Measurements from ENCODE around the gene ATG7. TPM values are rescaled to one million over a fixed set of nuclear protein-coding genes. Genes with fewer than 3 reads are reported as not detected.

Gene ATG7
- polyA plus RNA-seq, 1 donor, result 16.6 TPM

DNA sequence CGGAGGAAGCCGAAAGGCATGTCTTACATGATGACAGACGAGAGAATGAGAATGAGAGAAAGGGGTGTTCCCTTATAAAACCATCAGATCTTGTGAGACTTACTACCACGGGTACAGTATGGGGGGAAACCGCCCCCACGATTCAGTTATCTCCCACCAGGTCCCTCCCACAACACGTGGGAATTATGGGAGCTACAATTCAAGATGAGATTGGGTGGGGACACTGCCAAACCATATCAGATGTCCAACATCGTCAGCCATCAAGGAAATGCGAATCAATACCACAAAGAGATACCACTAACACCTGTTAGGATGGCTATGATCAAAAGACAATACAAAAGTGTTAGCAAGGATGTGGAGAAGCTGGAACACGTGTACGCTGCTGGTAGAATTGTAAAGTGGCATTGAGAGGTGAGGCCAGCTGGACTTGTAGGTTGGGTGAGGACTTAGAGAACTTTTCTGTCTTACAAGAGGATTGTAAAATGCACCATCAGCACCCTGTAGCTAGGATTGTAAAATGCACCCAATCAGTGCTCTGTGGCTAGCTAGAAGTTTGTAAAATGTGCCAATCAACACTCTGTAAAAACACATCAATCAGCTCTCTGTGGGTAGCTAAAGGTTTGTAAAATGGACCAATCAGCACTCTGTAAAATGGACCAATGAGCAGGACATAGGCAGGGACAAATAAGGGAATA is 334.0 kb downstream of the ATG7 start:
- Histone ChIP-seq H3K36me3 (ENCODE audit: control insufficient read depth, insufficient read depth, low read length) (peaks cover 10% of the 10 kb centered on the region), H3K9me3 (ENCODE audit: control insufficient read depth, low read depth, low read length) (no peaks in the 10 kb centered on the region), H3K27ac (ENCODE audit: low read length) (no peak overlapping the region), H3K27me3 (ENCODE audit: control insufficient read depth, insufficient read depth, low read length) (no peaks in the 10 kb centered on the region), H3K4me3 (ENCODE audit: low read length) (no peak overlapping the region), H3K4me1 (ENCODE audit: control insufficient read depth, insufficient read depth, low read length) (peaks cover 18% of the 10 kb centered on the region)
- 100% methylated on average over 1 of the region's 11 CpGs for WGBS (ENCODE audit: insufficient coverage, low lambda C conversion rate)
- DNase-seq, result no peak

DNA sequence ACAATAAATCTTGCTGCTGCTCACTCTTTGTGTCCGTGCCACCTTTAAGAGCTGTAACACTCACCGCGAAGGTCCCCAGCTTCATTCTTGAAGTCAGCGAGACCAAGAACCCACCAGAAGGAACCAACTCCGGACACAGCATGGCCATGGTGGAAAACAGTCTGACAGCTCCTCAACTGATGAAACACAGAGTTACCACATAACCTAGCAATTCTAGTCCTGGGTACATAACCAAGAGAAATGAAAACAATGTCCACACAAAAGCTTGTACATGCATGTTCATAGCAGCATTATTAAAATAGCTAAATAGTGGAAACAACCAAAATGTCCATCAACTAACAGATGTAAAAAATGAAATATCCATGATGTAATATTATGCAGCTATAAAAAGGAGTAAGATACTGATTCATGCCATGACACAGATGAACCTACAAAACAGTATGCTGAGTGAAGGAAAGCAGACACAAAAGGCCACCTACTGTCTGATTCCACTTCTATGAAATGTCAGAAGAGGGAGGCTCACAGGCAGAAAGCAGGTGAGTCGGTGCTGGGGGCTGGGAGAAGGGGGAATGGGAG is 334.8 kb downstream of the ATG7 start:
- no peaks in the 10 kb centered on the region for H3K27me3 ChIP-seq (ENCODE audit: control insufficient read depth, insufficient read depth, low read length)
- no CpG with 5 or more reads among the region's 6 CpGs for WGBS (ENCODE audit: insufficient coverage, low lambda C conversion rate)
- peaks cover 6% of the 10 kb centered on the region for H3K36me3 ChIP-seq (ENCODE audit: control insufficient read depth, insufficient read depth, low read length)
- no peak for DNase-seq
- H3K27ac ChIP-seq (ENCODE audit: low read length), result no peak overlapping the region
- H3K4me1 ChIP-seq (ENCODE audit: control insufficient read depth, insufficient read depth, low read length), result peaks cover 23% of the 10 kb centered on the region
- no peak overlapping the region for H3K4me3 ChIP-seq (ENCODE audit: low read length)
- no peaks in the 10 kb centered on the region for H3K9me3 ChIP-seq (ENCODE audit: control insufficient read depth, low read depth, low read length)

Other genes starting within 250 kb of the ATG7 start
- gene HRH1, start 117.9 kb upstream of the ATG7 start, polyA plus RNA-seq, result 1.4 TPM

Measured in large intestine (tissue), 3 donors.